ENCODE measurements around the gene KBTBD7.

GRCh38 chr13:41148419-41149283 is 45.7 kb downstream of the KBTBD7 start:
- TF ChIP-seq ZNF138 (tag by site-specific recombination; IDR thresholded peaks at IDR 0.05; ENCODE audit: borderline replicate concordance): no peak
- no peak for TF ChIP-seq MZF1 (tag by site-specific recombination; IDR thresholded peaks at IDR 0.05; ENCODE audit: borderline replicate concordance)

All from HEK293 (cell line).